Measurements from ENCODE around the gene HYI.
A peak's percentile ranks its signal among the peaks of the same experiment; 100 is the strongest.
"Not testable (repeated sequence)": the region's sequence is repeated elsewhere in the genome, so short reads cannot be mapped to it uniquely, and the experiment has no call there.

The HYI gene

GRCh38 chr1:43426221-43426620 lies 27.5 kb downstream of the HYI start:
- no peak for DNase-seq

- DNase-seq, result no peak
Observed at GRCh38 chr1:43425045-43425444, 28.7 kb downstream of the HYI start.

- DNase-seq, result no peak
Observed at GRCh38 chr1:43423672-43424550, 29.8 kb downstream of the HYI start.

- DNase-seq, result no peak
Observed at GRCh38 chr1:43422995-43423671, 30.6 kb downstream of the HYI start.

- no peak for DNase-seq
Observed at GRCh38 chr1:43421976-43422750, 31.6 kb downstream of the HYI start.

GRCh38 chr1:43421396-43421795 lies 32.3 kb downstream of the HYI start:
- no peak for DNase-seq

- no peak for DNase-seq
Observed at GRCh38 chr1:43420874-43421273, 32.9 kb downstream of the HYI start.

- no peak for DNase-seq
Observed at GRCh38 chr1:43419627-43420425, 33.9 kb downstream of the HYI start.

- no peak for DNase-seq
Observed at GRCh38 chr1:43418858-43419257, 34.9 kb downstream of the HYI start.

GRCh38 chr1:43415901-43416300 lies 37.8 kb downstream of the HYI start:
- no peak for DNase-seq

- DNase-seq, result peak; percentile 59
Observed at GRCh38 chr1:43414634-43415223, 39.0 kb downstream of the HYI start.

GRCh38 chr1:43413426-43413825 lies 40.3 kb downstream of the HYI start:
- not testable (repeated sequence) for DNase-seq

GRCh38 chr1:43410571-43410970 lies 43.2 kb downstream of the HYI start:
- no peak for DNase-seq

- no peak for DNase-seq
Observed at GRCh38 chr1:43405876-43406234, 47.9 kb downstream of the HYI start.

GRCh38 chr1:43405219-43405875 lies 48.4 kb downstream of the HYI start:
- no peak for DNase-seq

GRCh38 chr1:43404353-43404752 lies 49.4 kb downstream of the HYI start:
- DNase-seq, result no peak

GRCh38 chr1:43402089-43402865 lies 51.5 kb downstream of the HYI start:
- no peak for DNase-seq
